HL-60 (cell line): ENCODE measurements around the gene ADAMTS3.

Source experiments
- DNase-seq, 2 experiments: peaks; one replicate each; pipeline ENCODE4 v3.0.0-alpha.2; 2010 to 2020; ENCODE audit warnings: low read depth in 1 of 2, low spot score in 1 of 2
- H3K27ac ChIP-seq: fragments of 250-450 bp; sonication (Bioruptor Pico); replicated peaks from 2 replicates; pipeline ENCODE4 v1.5.1; 2020; ENCODE audit warnings: mild to moderate bottlenecking, moderate library complexity
- H3K27me3 ChIP-seq: fragments of 250-450 bp; sonication (Bioruptor Pico); 2 replicates; pipeline ENCODE4 v1.5.1; 2021; ENCODE audit warnings: mild to moderate bottlenecking, moderate library complexity; ENCODE audit not compliant: insufficient read depth, poor library complexity, severe bottlenecking
- H3K4me3 ChIP-seq: replicated peaks from 2 replicates; pipeline ENCODE4 v1.5.1; 2011; ENCODE audit warnings: mild to moderate bottlenecking, control low read depth, low read length; ENCODE audit not compliant: insufficient read depth
- CTCF ChIP-seq: IDR thresholded peaks from one replicate; pipeline ENCODE4 v1.5.1; 2011; ENCODE audit warnings: low read length, control low read depth, inconsistent platforms; ENCODE audit not compliant: insufficient read depth
- GABPA ChIP-seq: IDR thresholded peaks from 2 replicates; pipeline ENCODE4 v1.6.1; 2012; ENCODE audit warnings: low read depth
- POLR2AphosphoS5 ChIP-seq: IDR thresholded peaks from 2 replicates; pipeline ENCODE4 v1.6.1; 2012; ENCODE audit warnings: low read depth
- SPI1 ChIP-seq: IDR thresholded peaks from 2 replicates; pipeline ENCODE4 v1.6.1; 2012; ENCODE audit warnings: low read depth, mild to moderate bottlenecking, borderline replicate concordance
- TF ChIP-seq, protein P1 (sequence below): IDR thresholded peaks from 2 replicates; pipeline ENCODE4 v1.6.1; 2012; ENCODE audit warnings: low read depth; ENCODE audit not compliant: insufficient replicate concordance

Gene ADAMTS3

GRCh38 chr4:72377491-72378194 lies 191.4 kb downstream of the ADAMTS3 start:
- no peak for DNase-seq
- no peak for TF ChIP-seq SPI1
- TF ChIP-seq, protein P1, sequence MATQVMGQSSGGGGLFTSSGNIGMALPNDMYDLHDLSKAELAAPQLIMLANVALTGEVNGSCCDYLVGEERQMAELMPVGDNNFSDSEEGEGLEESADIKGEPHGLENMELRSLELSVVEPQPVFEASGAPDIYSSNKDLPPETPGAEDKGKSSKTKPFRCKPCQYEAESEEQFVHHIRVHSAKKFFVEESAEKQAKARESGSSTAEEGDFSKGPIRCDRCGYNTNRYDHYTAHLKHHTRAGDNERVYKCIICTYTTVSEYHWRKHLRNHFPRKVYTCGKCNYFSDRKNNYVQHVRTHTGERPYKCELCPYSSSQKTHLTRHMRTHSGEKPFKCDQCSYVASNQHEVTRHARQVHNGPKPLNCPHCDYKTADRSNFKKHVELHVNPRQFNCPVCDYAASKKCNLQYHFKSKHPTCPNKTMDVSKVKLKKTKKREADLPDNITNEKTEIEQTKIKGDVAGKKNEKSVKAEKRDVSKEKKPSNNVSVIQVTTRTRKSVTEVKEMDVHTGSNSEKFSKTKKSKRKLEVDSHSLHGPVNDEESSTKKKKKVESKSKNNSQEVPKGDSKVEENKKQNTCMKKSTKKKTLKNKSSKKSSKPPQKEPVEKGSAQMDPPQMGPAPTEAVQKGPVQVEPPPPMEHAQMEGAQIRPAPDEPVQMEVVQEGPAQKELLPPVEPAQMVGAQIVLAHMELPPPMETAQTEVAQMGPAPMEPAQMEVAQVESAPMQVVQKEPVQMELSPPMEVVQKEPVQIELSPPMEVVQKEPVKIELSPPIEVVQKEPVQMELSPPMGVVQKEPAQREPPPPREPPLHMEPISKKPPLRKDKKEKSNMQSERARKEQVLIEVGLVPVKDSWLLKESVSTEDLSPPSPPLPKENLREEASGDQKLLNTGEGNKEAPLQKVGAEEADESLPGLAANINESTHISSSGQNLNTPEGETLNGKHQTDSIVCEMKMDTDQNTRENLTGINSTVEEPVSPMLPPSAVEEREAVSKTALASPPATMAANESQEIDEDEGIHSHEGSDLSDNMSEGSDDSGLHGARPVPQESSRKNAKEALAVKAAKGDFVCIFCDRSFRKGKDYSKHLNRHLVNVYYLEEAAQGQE, result no peak
- no peak for TF ChIP-seq CTCF
- TF ChIP-seq POLR2AphosphoS5, result no peak
- no peak for TF ChIP-seq GABPA

GRCh38 chr4:72376901-72377300 lies 192.1 kb downstream of the ADAMTS3 start:
- Histone ChIP-seq H3K27ac (no peak overlapping the region), H3K27me3 (no peaks in the 10 kb centered on the region), H3K4me3 (no peak overlapping the region)
- TF ChIP-seq GABPA (no peak), POLR2AphosphoS5 (no peak)
- TF ChIP-seq, protein P1, result no peak
- DNase-seq, result no peak

More at GRCh38 chr4:72377491-72378194, 191.4 kb downstream of the ADAMTS3 start:
- H3K4me3 ChIP-seq, result no peak overlapping the region
- no peak overlapping the region for H3K27ac ChIP-seq
- H3K27me3 ChIP-seq, result no peaks in the 10 kb centered on the region

DNA sequence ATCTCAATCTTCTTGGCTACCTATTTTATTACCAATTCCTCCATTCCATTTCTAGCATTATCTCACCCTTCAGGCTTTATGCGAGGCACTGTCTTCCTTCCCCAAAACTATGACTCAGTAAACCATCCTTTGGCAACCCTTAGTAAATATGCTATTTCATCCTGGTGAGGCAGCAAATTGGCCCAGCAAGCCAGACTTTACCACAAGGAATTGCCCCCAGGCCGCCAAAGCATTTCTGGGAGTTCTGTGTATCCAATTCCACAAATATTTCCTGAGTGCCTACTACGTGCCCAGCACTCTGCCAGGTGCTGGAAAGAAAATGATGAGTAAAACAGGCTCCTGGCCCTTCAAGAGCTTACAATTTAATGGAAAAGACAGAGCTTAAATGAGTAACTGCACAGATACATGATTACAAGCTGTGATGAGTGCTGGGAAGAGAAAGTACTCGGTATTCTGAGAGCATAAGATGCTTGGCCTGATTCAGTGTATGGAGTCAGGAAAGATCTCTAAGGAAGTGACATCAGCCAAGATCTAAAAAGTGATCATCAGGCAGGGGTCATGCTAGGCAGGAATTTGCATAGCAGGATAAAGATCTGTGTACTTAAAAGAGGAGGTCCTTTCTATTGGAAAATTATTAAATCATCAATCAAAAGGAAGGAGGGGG lies 193.8 kb downstream of the ADAMTS3 start:
- H3K27ac ChIP-seq, result no peak overlapping the region
- TF ChIP-seq, protein P1, result no peak
- TF ChIP-seq GABPA (no peak), POLR2AphosphoS5 (no peak)
- no peak overlapping the region for H3K4me3 ChIP-seq
- DNase-seq, result no peak
- H3K27me3 ChIP-seq, result no peaks in the 10 kb centered on the region

DNA sequence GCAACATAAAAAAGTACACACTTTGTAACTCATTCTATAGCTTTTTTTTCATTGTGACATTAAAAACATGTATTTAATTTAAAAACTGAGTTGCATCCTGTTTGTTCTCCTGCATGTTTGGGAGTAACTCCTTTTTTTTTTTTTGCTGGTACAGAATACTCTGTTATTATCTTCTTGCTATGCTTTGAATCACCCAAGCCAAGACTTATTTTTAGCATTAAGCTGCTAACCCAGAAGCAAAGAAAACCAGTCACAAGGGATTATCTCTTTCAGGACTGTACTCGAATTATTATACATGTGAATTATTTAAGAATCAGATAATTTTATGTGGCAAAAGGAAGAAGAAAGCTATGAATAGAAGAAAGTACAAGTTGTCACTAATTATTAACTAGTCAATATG lies 194.9 kb downstream of the ADAMTS3 start:
- H3K27me3 ChIP-seq, result no peaks in the 10 kb centered on the region
- H3K4me3 ChIP-seq, result no peak overlapping the region
- DNase-seq, result no peak
- no peak for TF ChIP-seq CTCF
- TF ChIP-seq, protein P1, result no peak
- H3K27ac ChIP-seq, result no peak overlapping the region
